GM12873 (cell line): ENCODE data around the gene MIA.
A peak's percentile ranks its signal among the peaks of the same experiment; 100 is the strongest.

Source experiments
- TF ChIP-seq, protein P1 (sequence below): IDR thresholded peaks from 2 replicates; pipeline ENCODE4 v1.5.1; 2012; ENCODE audit warnings: low read depth, mild to moderate bottlenecking, moderate library complexity, low read length, control low read depth; ENCODE audit not compliant: insufficient read depth; ENCODE audit errors: missing control alignments

The MIA gene

DNA sequence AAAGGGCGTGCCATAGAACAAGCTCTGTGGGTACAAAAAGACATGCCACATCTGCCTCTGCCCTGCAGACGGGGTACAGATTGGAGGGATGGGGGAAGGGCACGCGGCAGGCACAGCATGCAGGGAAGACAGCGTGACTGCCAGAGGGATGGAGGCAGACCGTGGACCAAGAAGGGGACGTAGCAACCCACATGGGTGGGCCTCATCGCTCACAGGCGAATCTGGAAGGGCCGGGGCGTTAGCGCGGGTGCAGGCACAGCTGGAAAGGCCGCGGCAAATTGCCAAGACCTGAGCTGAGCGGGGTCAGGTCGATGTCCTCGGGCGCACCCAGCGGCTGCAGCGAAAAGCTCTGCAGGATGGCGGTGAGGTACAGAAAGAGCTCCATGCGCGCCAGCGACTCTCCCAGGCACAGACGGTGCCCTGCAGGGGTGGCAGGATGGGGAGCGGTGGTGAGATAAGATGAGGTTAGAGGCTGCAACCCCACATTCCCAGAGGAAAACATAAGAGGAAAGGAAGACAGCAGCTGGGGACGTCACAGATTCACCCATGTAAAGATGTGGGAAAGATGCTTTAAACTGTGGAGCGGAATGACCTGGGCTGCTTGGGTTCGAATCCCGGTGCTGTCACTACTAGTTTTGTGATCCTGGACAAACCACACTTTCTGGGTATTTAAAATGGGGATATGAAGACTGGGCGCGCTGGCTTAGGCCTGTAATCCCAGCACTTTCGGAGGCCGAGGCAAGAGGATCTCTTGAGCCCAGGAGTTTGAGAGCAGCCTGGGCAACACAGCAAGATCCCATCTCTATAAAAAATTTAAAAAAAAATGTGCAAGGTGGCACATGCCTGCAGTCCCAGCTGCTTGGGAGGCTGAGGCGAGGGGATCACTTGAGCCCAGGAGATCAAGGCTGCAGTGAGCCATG lies 43.4 kb downstream of the MIA start:
- TF ChIP-seq, protein P1, sequence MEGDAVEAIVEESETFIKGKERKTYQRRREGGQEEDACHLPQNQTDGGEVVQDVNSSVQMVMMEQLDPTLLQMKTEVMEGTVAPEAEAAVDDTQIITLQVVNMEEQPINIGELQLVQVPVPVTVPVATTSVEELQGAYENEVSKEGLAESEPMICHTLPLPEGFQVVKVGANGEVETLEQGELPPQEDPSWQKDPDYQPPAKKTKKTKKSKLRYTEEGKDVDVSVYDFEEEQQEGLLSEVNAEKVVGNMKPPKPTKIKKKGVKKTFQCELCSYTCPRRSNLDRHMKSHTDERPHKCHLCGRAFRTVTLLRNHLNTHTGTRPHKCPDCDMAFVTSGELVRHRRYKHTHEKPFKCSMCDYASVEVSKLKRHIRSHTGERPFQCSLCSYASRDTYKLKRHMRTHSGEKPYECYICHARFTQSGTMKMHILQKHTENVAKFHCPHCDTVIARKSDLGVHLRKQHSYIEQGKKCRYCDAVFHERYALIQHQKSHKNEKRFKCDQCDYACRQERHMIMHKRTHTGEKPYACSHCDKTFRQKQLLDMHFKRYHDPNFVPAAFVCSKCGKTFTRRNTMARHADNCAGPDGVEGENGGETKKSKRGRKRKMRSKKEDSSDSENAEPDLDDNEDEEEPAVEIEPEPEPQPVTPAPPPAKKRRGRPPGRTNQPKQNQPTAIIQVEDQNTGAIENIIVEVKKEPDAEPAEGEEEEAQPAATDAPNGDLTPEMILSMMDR, result peak; percentile 54

DNA sequence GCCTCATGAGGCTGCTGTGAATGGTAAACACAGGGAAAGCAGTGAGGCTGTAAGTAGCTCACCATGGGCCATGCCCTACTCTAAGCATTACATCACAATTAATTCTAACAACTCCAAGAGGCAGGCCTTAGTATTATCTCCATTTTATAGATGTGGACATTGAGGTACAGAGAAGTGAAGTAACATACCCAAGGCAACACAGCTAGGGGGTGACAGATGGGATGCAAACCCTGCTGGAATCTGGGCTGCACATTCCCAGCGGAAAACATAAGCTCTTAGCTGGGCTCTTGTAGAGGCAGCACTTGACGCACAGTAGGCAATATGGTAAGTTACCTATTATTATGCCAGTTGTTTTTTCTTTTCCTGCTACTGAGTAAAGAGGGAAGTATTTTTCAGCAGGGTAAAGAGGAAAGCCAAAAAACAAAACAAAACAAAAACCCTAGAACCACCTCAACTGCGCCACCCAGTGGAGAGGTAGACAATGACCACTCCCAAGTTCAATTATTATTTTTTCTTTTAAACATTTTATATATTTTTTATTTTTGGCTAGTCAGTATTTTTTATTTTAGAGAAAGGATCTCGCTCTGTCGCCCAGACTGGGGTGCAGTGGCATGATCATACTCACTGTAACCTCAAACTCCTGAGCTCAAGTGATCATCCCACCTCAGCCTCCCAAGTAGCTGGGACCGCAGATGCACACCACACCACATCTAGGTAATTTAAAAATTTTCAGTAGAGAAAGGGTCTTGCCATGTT lies 44.3 kb downstream of the MIA start:
- TF ChIP-seq, protein P1, result peak; percentile 62

- TF ChIP-seq, protein P1, result no peak
Measured at GRCh38 chr19:40822161-40822560, 46.8 kb downstream of the MIA start.
